ENCODE data around the gene GAS6. TPM values are rescaled to one million over a fixed set of nuclear protein-coding genes. Genes with fewer than 3 reads are reported as not detected.

The GAS6 gene
- polyA plus RNA-seq, 4 donors = 42.7 to 136 (median 86.0) TPM

DNA sequence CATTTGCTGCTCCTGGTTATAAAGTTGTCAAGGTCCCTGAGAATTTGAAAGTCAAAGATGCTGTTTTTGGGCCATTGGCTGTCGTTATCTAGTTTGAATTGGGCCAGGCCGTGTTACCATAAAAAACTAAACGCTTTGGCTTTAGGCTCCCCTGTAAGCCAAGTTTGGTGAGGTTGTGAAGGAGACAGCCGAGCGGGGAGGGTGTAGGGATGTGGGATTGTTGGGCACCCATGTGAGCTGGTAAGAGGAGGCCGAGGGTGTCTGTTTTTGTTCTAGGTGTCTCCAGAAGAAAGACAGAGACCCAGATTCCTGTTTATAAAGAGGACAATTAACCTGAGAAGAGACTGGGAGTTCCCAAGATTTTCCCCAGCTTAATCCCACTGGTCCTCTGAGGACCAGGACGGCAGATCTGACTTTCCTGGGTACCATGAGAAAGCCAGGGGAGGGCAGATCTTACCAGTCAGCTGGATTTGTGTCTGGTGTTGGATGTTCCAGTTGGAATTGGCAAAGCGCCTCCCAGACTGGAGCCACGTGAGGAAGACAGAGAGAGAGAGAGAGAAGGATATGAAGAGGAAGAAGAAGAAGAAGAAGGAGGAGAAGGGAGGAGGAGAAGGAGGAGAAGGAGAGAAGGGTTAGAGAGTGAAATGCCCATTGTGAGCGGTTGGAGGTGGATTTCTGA lies 79.8 kb downstream of the GAS6 start:
- WGBS, 3 donors = 76 to 86% (median 78%) methylated on average over 10 of the region's 10 CpGs
- Histone ChIP-seq H3K4me1 (ENCODE audit: control insufficient read depth in 3 of 3, insufficient read depth in 2 of 3, low read depth in 1 of 3, low read length in 2 of 3) (peaks cover 0 to 2% (median 0%) of the 10 kb centered on the region in 3 donors), H3K36me3 (ENCODE audit: control insufficient read depth in 3 of 3, insufficient read depth in 2 of 3, low read depth in 1 of 3, low read length in 3 of 3) (no peaks in the 10 kb centered on the region), H3K27me3 (ENCODE audit: control insufficient read depth in 3 of 3, insufficient read depth in 3 of 3, low read length in 3 of 3) (peaks cover 0 to under 1% (median 0%) of the 10 kb centered on the region in 3 donors), H3K27ac (ENCODE audit: low read depth in 1 of 3, low read length in 2 of 3) (no peak overlapping the region), H3K9me3 (ENCODE audit: control insufficient read depth in 2 of 2, insufficient read depth in 1 of 2, low read depth in 1 of 2, low read length in 1 of 2) (peaks cover 0 to 3% of the 10 kb centered on the region in 2 donors), H3K4me3 (ENCODE audit: low read depth in 1 of 3, low read length in 3 of 3) (no peak overlapping the region)
- DNase-seq (no peak), FAIRE-seq (no peak)

GRCh38 chr13:113783200-113783881 lies 80.5 kb downstream of the GAS6 start:
- no peak overlapping the region for H3K4me3 ChIP-seq (ENCODE audit: low read depth in 1 of 3, low read length in 3 of 3)
- H3K27me3 ChIP-seq (ENCODE audit: control insufficient read depth in 3 of 3, insufficient read depth in 3 of 3, low read length in 3 of 3) = no peaks in the 10 kb centered on the region
- H3K4me1 ChIP-seq (ENCODE audit: control insufficient read depth in 3 of 3, insufficient read depth in 2 of 3, low read depth in 1 of 3, low read length in 2 of 3) = peaks cover 0 to 2% (median 0%) of the 10 kb centered on the region in 3 donors
- peaks cover 0 to 3% of the 10 kb centered on the region in 2 donors for H3K9me3 ChIP-seq (ENCODE audit: control insufficient read depth in 2 of 2, insufficient read depth in 1 of 2, low read depth in 1 of 2, low read length in 1 of 2)
- H3K27ac ChIP-seq (ENCODE audit: low read depth in 1 of 3, low read length in 2 of 3) = no peak overlapping the region
- WGBS, 3 donors = 65 to 75% (median 71%) methylated on average over 12 of the region's 12 CpGs
- no peaks in the 10 kb centered on the region for H3K36me3 ChIP-seq (ENCODE audit: control insufficient read depth in 3 of 3, insufficient read depth in 2 of 3, low read depth in 1 of 3, low read length in 3 of 3)
- no peak for FAIRE-seq
- no peak for DNase-seq

DNA sequence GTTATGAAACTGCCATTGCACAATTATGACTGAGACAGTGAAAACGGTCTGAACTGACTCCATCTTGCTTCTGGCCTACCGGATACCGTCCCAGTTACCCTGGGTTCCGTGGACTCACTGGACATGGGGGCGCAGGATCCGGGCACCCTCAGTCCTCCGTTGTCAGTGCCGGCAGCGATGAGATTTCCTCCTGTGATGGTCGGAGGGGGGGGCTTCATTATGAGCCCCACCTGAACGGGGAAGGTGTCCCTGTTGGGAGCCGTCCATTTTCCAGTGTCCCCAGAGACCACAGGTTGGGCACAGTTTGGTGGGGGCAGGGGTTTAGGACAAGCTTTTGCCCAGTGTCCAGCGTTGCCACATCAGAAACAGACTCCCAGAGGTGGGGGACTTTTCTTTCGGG lies 81.4 kb downstream of the GAS6 start:
- DNase-seq (no peak), FAIRE-seq (no peak)
- no peak overlapping the region for H3K4me3 ChIP-seq (ENCODE audit: low read depth in 1 of 3, low read length in 3 of 3)
- H3K27me3 ChIP-seq (ENCODE audit: control insufficient read depth in 3 of 3, insufficient read depth in 3 of 3, low read length in 3 of 3) = no peaks in the 10 kb centered on the region
- H3K9me3 ChIP-seq (ENCODE audit: control insufficient read depth in 2 of 2, insufficient read depth in 1 of 2, low read depth in 1 of 2, low read length in 1 of 2) = peaks cover 0 to 5% of the 10 kb centered on the region in 2 donors
- WGBS, 3 donors = 72 to 82% (median 79%) methylated on average over 14 of the region's 14 CpGs
- no peaks in the 10 kb centered on the region for H3K36me3 ChIP-seq (ENCODE audit: control insufficient read depth in 3 of 3, insufficient read depth in 2 of 3, low read depth in 1 of 3, low read length in 3 of 3)
- peaks cover 0 to 2% (median 0%) of the 10 kb centered on the region in 3 donors for H3K4me1 ChIP-seq (ENCODE audit: control insufficient read depth in 3 of 3, insufficient read depth in 2 of 3, low read depth in 1 of 3, low read length in 2 of 3)
- H3K27ac ChIP-seq (ENCODE audit: low read depth in 1 of 3, low read length in 2 of 3) = no peak overlapping the region

GRCh38 chr13:113781571-113781970 lies 82.3 kb downstream of the GAS6 start:
- FAIRE-seq = no peak
- no peaks in the 10 kb centered on the region for H3K4me1 ChIP-seq (ENCODE audit: control insufficient read depth in 3 of 3, insufficient read depth in 2 of 3, low read depth in 1 of 3, low read length in 2 of 3)
- no peak for DNase-seq
- H3K4me3 ChIP-seq (ENCODE audit: low read depth in 1 of 3, low read length in 3 of 3) = no peak overlapping the region
- H3K27me3 ChIP-seq (ENCODE audit: control insufficient read depth in 3 of 3, insufficient read depth in 3 of 3, low read length in 3 of 3) = peaks cover 0 to 3% (median 2%) of the 10 kb centered on the region in 3 donors
- H3K27ac ChIP-seq (ENCODE audit: low read depth in 1 of 3, low read length in 2 of 3) = no peak overlapping the region
- 83 to 89% (median 86%) methylated on average over 2 of the region's 2 CpGs for WGBS, 3 donors
- peaks cover 0 to 5% of the 10 kb centered on the region in 2 donors for H3K9me3 ChIP-seq (ENCODE audit: control insufficient read depth in 2 of 2, insufficient read depth in 1 of 2, low read depth in 1 of 2, low read length in 1 of 2)
- no peaks in the 10 kb centered on the region for H3K36me3 ChIP-seq (ENCODE audit: control insufficient read depth in 3 of 3, insufficient read depth in 2 of 3, low read depth in 1 of 3, low read length in 3 of 3)

DNA sequence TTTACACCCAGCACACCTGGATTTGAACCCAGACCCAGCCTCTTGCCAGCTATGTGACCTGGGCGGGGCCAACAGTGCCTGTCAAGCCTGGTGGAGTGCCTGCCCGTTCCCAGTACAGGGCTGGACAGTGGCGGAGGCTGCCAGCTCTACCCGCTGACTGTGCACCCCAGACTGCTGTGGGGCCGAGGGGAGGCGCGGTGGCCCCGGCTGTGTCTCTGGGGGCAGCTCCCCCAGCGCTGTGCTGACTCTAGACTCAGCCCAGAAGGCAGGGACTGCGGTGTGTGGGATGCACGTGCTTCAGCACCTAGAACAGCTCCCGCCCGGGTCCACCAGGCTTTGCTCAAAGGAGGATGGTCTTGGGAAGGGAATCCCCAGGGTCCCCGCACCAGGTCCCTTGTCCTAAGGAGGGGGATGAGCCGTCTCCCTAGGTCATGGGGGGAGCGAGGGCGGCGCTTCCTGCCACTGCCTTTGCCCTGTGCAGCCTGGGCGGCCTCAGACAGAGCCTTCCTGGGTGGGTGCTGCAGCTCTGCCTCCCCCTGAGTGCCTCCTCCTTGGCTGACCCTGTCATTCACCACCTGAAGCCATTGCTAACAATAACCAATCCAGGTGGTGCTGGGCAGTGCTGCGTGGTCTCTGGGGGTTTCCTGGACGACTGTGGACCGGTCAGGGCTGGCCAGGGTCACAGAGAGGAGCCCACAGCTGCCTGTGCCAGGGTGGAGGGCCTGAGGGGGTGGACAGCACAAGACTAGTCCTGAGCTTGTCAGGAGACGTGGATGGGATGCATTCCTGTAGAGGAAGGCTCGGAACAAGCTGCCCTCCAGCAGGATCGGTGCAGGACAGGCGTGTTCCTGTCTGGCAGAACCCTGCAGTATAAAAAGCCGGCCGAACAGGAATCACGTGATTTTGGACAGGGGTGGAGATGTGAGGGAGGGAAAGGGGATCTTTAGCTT lies 86.3 kb downstream of the GAS6 start:
- Histone ChIP-seq H3K36me3 (ENCODE audit: control insufficient read depth in 3 of 3, insufficient read depth in 2 of 3, low read depth in 1 of 3, low read length in 3 of 3) (no peaks in the 10 kb centered on the region), H3K9me3 (ENCODE audit: control insufficient read depth in 2 of 2, insufficient read depth in 1 of 2, low read depth in 1 of 2, low read length in 1 of 2) (peaks cover 0 to 3% of the 10 kb centered on the region in 2 donors), H3K27ac (ENCODE audit: low read depth in 1 of 3, low read length in 2 of 3) (no peak overlapping the region), H3K27me3 (ENCODE audit: control insufficient read depth in 3 of 3, insufficient read depth in 3 of 3, low read length in 3 of 3) (peaks cover 0 to 8% (median 3%) of the 10 kb centered on the region in 3 donors), H3K4me1 (ENCODE audit: control insufficient read depth in 3 of 3, insufficient read depth in 2 of 3, low read depth in 1 of 3, low read length in 2 of 3) (no peaks in the 10 kb centered on the region), H3K4me3 (ENCODE audit: low read depth in 1 of 3, low read length in 3 of 3) (no peak overlapping the region)
- DNase-seq = peak; percentile 6 to 38
- no peak for FAIRE-seq
- WGBS, 3 donors = 36 to 42% (median 40%) methylated on average over 29 of the region's 29 CpGs

GRCh38 chr13:113776231-113777125 lies 87.4 kb downstream of the GAS6 start:
- H3K27me3 ChIP-seq (ENCODE audit: control insufficient read depth in 3 of 3, insufficient read depth in 3 of 3, low read length in 3 of 3) = peaks cover 0 to 8% (median 3%) of the 10 kb centered on the region in 3 donors
- H3K27ac ChIP-seq (ENCODE audit: low read depth in 1 of 3, low read length in 2 of 3) = no peak overlapping the region
- H3K4me3 ChIP-seq (ENCODE audit: low read depth in 1 of 3, low read length in 3 of 3) = no peak overlapping the region
- 70 to 73% (median 73%) methylated on average over 35 of the region's 35 CpGs for WGBS, 3 donors
- DNase-seq (no peak), FAIRE-seq (no peak)
- H3K4me1 ChIP-seq (ENCODE audit: control insufficient read depth in 3 of 3, insufficient read depth in 2 of 3, low read depth in 1 of 3, low read length in 2 of 3) = no peaks in the 10 kb centered on the region
- H3K9me3 ChIP-seq (ENCODE audit: control insufficient read depth in 2 of 2, insufficient read depth in 1 of 2, low read depth in 1 of 2, low read length in 1 of 2) = peaks cover 0 to 3% of the 10 kb centered on the region in 2 donors
- H3K36me3 ChIP-seq (ENCODE audit: control insufficient read depth in 3 of 3, insufficient read depth in 2 of 3, low read depth in 1 of 3, low read length in 3 of 3) = no peaks in the 10 kb centered on the region

- H3K27me3 ChIP-seq (ENCODE audit: control insufficient read depth in 3 of 3, insufficient read depth in 3 of 3, low read length in 3 of 3) = peaks cover 0 to 8% (median 3%) of the 10 kb centered on the region in 3 donors
- FAIRE-seq = no peak
- 89 to 92% (median 90%) methylated on average over 26 to 28 of the region's 28 CpGs for WGBS, 3 donors
These were observed 88.3 kb downstream of the GAS6 start for GRCh38 chr13:113775451-113776145.

More at GRCh38 chr13:113775451-113776145, 88.3 kb downstream of the GAS6 start:
- H3K4me1 ChIP-seq (ENCODE audit: control insufficient read depth in 3 of 3, insufficient read depth in 2 of 3, low read depth in 1 of 3, low read length in 2 of 3) = no peaks in the 10 kb centered on the region
- H3K36me3 ChIP-seq (ENCODE audit: control insufficient read depth in 3 of 3, insufficient read depth in 2 of 3, low read depth in 1 of 3, low read length in 3 of 3) = no peaks in the 10 kb centered on the region
- H3K4me3 ChIP-seq (ENCODE audit: low read depth in 1 of 3, low read length in 3 of 3) = no peak overlapping the region
- no peak overlapping the region for H3K27ac ChIP-seq (ENCODE audit: low read depth in 1 of 3, low read length in 2 of 3)
- H3K9me3 ChIP-seq (ENCODE audit: control insufficient read depth in 2 of 2, insufficient read depth in 1 of 2, low read depth in 1 of 2, low read length in 1 of 2) = peaks cover 0 to 3% of the 10 kb centered on the region in 2 donors
- DNase-seq = no peak

Data from small intestine (tissue), 7 donors.